ENCODE measurements around the gene WNT16. TPM values are rescaled to one million over a fixed set of nuclear protein-coding genes. Genes with fewer than 3 reads are reported as not detected.

The WNT16 gene
- total RNA-seq, 1 donor from 2014 or later = not detected

GRCh38 chr7:121341933-121342332, 13.1 kb downstream of the WNT16 start:
- H3K27ac Mint-ChIP-seq = no peak overlapping the region
- DNase-seq (ENCODE audit: low spot score) = no peak
- no peaks in the 10 kb centered on the region for H3K9me3 Mint-ChIP-seq
- H3K36me3 Mint-ChIP-seq (ENCODE audit: low read depth) = peaks cover 35% of the 10 kb centered on the region
- H3K27me3 Mint-ChIP-seq (ENCODE audit: insufficient read depth) = peaks cover 5% of the 10 kb centered on the region
- intact Hi-C loops (cut with micrococcal nuclease) = no loop called here
- H3K4me1 Mint-ChIP-seq (ENCODE audit: low read depth) = no peaks in the 10 kb centered on the region
- H3K4me3 Mint-ChIP-seq = no peak overlapping the region

- no peak overlapping the region for H3K27ac Mint-ChIP-seq
- no peaks in the 10 kb centered on the region for H3K4me1 Mint-ChIP-seq (ENCODE audit: low read depth)
- peaks cover 40% of the 10 kb centered on the region for H3K36me3 Mint-ChIP-seq (ENCODE audit: low read depth)
- intact Hi-C loops (cut with micrococcal nuclease) = no loop called here
- H3K27me3 Mint-ChIP-seq (ENCODE audit: insufficient read depth) = no peaks in the 10 kb centered on the region
- H3K4me3 Mint-ChIP-seq = no peak overlapping the region
- H3K9me3 Mint-ChIP-seq = no peaks in the 10 kb centered on the region
- DNase-seq (ENCODE audit: low spot score) = no peak
Observed at GRCh38 chr7:121342631-121343030, 13.8 kb downstream of the WNT16 start.

- no peaks in the 10 kb centered on the region for H3K4me1 Mint-ChIP-seq (ENCODE audit: low read depth)
- no peak overlapping the region for H3K27ac Mint-ChIP-seq
- no peak overlapping the region for H3K4me3 Mint-ChIP-seq
- DNase-seq (ENCODE audit: low spot score) = no peak
- intact Hi-C loops (cut with micrococcal nuclease) = no loop called here
- H3K9me3 Mint-ChIP-seq = no peaks in the 10 kb centered on the region
- no peaks in the 10 kb centered on the region for H3K27me3 Mint-ChIP-seq (ENCODE audit: insufficient read depth)
- H3K36me3 Mint-ChIP-seq (ENCODE audit: low read depth) = peaks cover 40% of the 10 kb centered on the region
Observed at GRCh38 chr7:121343302-121343701, 14.5 kb downstream of the WNT16 start.

GRCh38 chr7:121344093-121344492, 15.3 kb downstream of the WNT16 start:
- no peak overlapping the region for H3K27ac Mint-ChIP-seq
- no peaks in the 10 kb centered on the region for H3K9me3 Mint-ChIP-seq
- no peaks in the 10 kb centered on the region for H3K4me1 Mint-ChIP-seq (ENCODE audit: low read depth)
- intact Hi-C loops (cut with micrococcal nuclease) = no loop called here
- no peak for DNase-seq (ENCODE audit: low spot score)
- no peak overlapping the region for H3K4me3 Mint-ChIP-seq
- H3K27me3 Mint-ChIP-seq (ENCODE audit: insufficient read depth) = no peaks in the 10 kb centered on the region
- H3K36me3 Mint-ChIP-seq (ENCODE audit: low read depth) = peaks cover 36% of the 10 kb centered on the region

GRCh38 chr7:121344497-121344896, 15.7 kb downstream of the WNT16 start:
- intact Hi-C loops (cut with micrococcal nuclease) = no loop called here
- no peak for DNase-seq (ENCODE audit: low spot score)
- Mint-ChIP-seq H3K4me3 (no peak overlapping the region), H3K36me3 (ENCODE audit: low read depth) (peaks cover 35% of the 10 kb centered on the region), H3K27ac (no peak overlapping the region), H3K4me1 (ENCODE audit: low read depth) (no peaks in the 10 kb centered on the region), H3K27me3 (ENCODE audit: insufficient read depth) (no peaks in the 10 kb centered on the region), H3K9me3 (no peaks in the 10 kb centered on the region)

- Mint-ChIP-seq H3K36me3 (ENCODE audit: low read depth) (peaks cover 52% of the 10 kb centered on the region), H3K4me3 (no peak overlapping the region), H3K9me3 (no peaks in the 10 kb centered on the region), H3K4me1 (ENCODE audit: low read depth) (peaks cover 21% of the 10 kb centered on the region), H3K27me3 (ENCODE audit: insufficient read depth) (no peaks in the 10 kb centered on the region), H3K27ac (no peak overlapping the region)
- no peak for DNase-seq (ENCODE audit: low spot score)
- intact Hi-C loops (cut with micrococcal nuclease) = no loop called here
Observed at GRCh38 chr7:121351682-121352081, 22.9 kb downstream of the WNT16 start.

GRCh38 chr7:121352323-121352722, 23.5 kb downstream of the WNT16 start:
- DNase-seq (ENCODE audit: low spot score) = no peak
- no peaks in the 10 kb centered on the region for H3K9me3 Mint-ChIP-seq
- H3K4me1 Mint-ChIP-seq (ENCODE audit: low read depth) = peaks cover 26% of the 10 kb centered on the region
- no peaks in the 10 kb centered on the region for H3K27me3 Mint-ChIP-seq (ENCODE audit: insufficient read depth)
- H3K27ac Mint-ChIP-seq = no peak overlapping the region
- H3K36me3 Mint-ChIP-seq (ENCODE audit: low read depth) = peaks cover 52% of the 10 kb centered on the region
- no peak overlapping the region for H3K4me3 Mint-ChIP-seq
- intact Hi-C loops (cut with micrococcal nuclease) = no loop called here

- no peaks in the 10 kb centered on the region for H3K27me3 Mint-ChIP-seq (ENCODE audit: insufficient read depth)
- no peak overlapping the region for H3K27ac Mint-ChIP-seq
- no peak for DNase-seq (ENCODE audit: low spot score)
- intact Hi-C loops (cut with micrococcal nuclease) = no loop called here
- H3K4me1 Mint-ChIP-seq (ENCODE audit: low read depth) = peaks cover 26% of the 10 kb centered on the region
- no peaks in the 10 kb centered on the region for H3K9me3 Mint-ChIP-seq
- H3K4me3 Mint-ChIP-seq = no peak overlapping the region
- peaks cover 60% of the 10 kb centered on the region for H3K36me3 Mint-ChIP-seq (ENCODE audit: low read depth)
Observed at GRCh38 chr7:121355574-121355973, 26.8 kb downstream of the WNT16 start.

GRCh38 chr7:121360564-121360963, 31.8 kb downstream of the WNT16 start:
- intact Hi-C loops (cut with micrococcal nuclease) = loop anchor here (10.0 kb wide), 2 partner anchors 376 to 406 kb away; partner anchors contain the start of genes CPED1 and ING3
- H3K9me3 Mint-ChIP-seq = no peaks in the 10 kb centered on the region
- H3K4me1 Mint-ChIP-seq (ENCODE audit: low read depth) = peaks cover 13% of the 10 kb centered on the region
- no peak for DNase-seq (ENCODE audit: low spot score)
- H3K36me3 Mint-ChIP-seq (ENCODE audit: low read depth) = peaks cover 58% of the 10 kb centered on the region
- no peaks in the 10 kb centered on the region for H3K27me3 Mint-ChIP-seq (ENCODE audit: insufficient read depth)
- no peak overlapping the region for H3K4me3 Mint-ChIP-seq
- H3K27ac Mint-ChIP-seq = peak overlapping the region; percentile 4

GRCh38 chr7:121366852-121367431, 38.1 kb downstream of the WNT16 start:
- no peaks in the 10 kb centered on the region for H3K27me3 Mint-ChIP-seq (ENCODE audit: insufficient read depth)
- H3K9me3 Mint-ChIP-seq = no peaks in the 10 kb centered on the region
- no peak overlapping the region for H3K27ac Mint-ChIP-seq
- no peak for DNase-seq (ENCODE audit: low spot score)
- peak overlapping the region; percentile 62 for H3K4me3 Mint-ChIP-seq
- H3K36me3 Mint-ChIP-seq (ENCODE audit: low read depth) = peaks cover 64% of the 10 kb centered on the region
- intact Hi-C loops (cut with micrococcal nuclease) = loop anchor here (1.0 to 10.0 kb wide), 4 partner anchors 180 to 628 kb away; partner anchors contain the start of genes CPED1 and ING3
- H3K4me1 Mint-ChIP-seq (ENCODE audit: low read depth) = peaks cover 53% of the 10 kb centered on the region

- intact Hi-C loops (cut with micrococcal nuclease) = loop anchor here (10.0 kb wide), 2 partner anchors 385 to 415 kb away; partner anchors contain the start of genes CPED1 and ING3
Observed at GRCh38 chr7:121369462-121369861, 40.7 kb downstream of the WNT16 start.

GRCh38 chr7:121371367-121371766, 42.6 kb downstream of the WNT16 start:
- Mint-ChIP-seq H3K9me3 (no peaks in the 10 kb centered on the region), H3K27ac (peak overlapping the region; percentile 88), H3K4me1 (ENCODE audit: low read depth) (peaks cover 80% of the 10 kb centered on the region), H3K4me3 (peak overlapping the region; percentile 75), H3K27me3 (ENCODE audit: insufficient read depth) (no peaks in the 10 kb centered on the region), H3K36me3 (ENCODE audit: low read depth) (peaks cover 64% of the 10 kb centered on the region)
- intact Hi-C loops (cut with micrococcal nuclease) = loop anchor here (1.0 to 2.0 kb wide), 2 partner anchors 24 to 65 kb away; no protein-coding TSS in a partner anchor
- DNase-seq (ENCODE audit: low spot score) = no peak

More at GRCh38 chr7:121369462-121369861, 40.7 kb downstream of the WNT16 start:
- Mint-ChIP-seq H3K4me3 (peak overlapping the region; percentile 79), H3K36me3 (ENCODE audit: low read depth) (peaks cover 58% of the 10 kb centered on the region), H3K27ac (peak overlapping the region; percentile 83), H3K4me1 (ENCODE audit: low read depth) (peaks cover 68% of the 10 kb centered on the region), H3K27me3 (ENCODE audit: insufficient read depth) (no peaks in the 10 kb centered on the region), H3K9me3 (no peaks in the 10 kb centered on the region)
- no peak for DNase-seq (ENCODE audit: low spot score)

- peaks cover 62% of the 10 kb centered on the region for H3K36me3 Mint-ChIP-seq (ENCODE audit: low read depth)
- H3K4me3 Mint-ChIP-seq = peak overlapping the region; percentile 75
- intact Hi-C loops (cut with micrococcal nuclease) = loop anchor here (1.0 to 2.0 kb wide), 4 partner anchors 23 to 158 kb away; no protein-coding TSS in a partner anchor
- H3K4me1 Mint-ChIP-seq (ENCODE audit: low read depth) = peaks cover 76% of the 10 kb centered on the region
- peak overlapping the region; percentile 88 for H3K27ac Mint-ChIP-seq
- DNase-seq (ENCODE audit: low spot score) = no peak
- no peaks in the 10 kb centered on the region for H3K9me3 Mint-ChIP-seq
- H3K27me3 Mint-ChIP-seq (ENCODE audit: insufficient read depth) = no peaks in the 10 kb centered on the region
Observed at GRCh38 chr7:121371883-121372282, 43.1 kb downstream of the WNT16 start.
